ENCODE measurements around the gene RAD51B. TPM values are rescaled to one million over a fixed set of nuclear protein-coding genes. Genes with fewer than 3 reads are reported as not detected.

RAD51B gene
- total and polyA plus RNA-seq, 9 of the 15 experiments (the other 6 are each of a cell fraction or from before 2014, with no cell fraction given) = 8.5 to 17.3 (median 11.3) TPM

- 40% methylated on average over 8 of the region's 9 CpGs for WGBS (ENCODE audit: insufficient coverage, low coverage, missing lambda C conversion rate)
- no peak for FAIRE-seq
- intact Hi-C loops (cut with micrococcal nuclease) = no loop called here
Measured at GRCh38 chr14:68654471-68654941, 834.9 kb downstream of the RAD51B start.

More at GRCh38 chr14:68654471-68654941, 834.9 kb downstream of the RAD51B start:
- H3K79me2 ChIP-seq (ENCODE audit: control insufficient read depth, insufficient read depth, low read length) = no peaks in the 10 kb centered on the region
- no peaks in the 10 kb centered on the region for H3K9me3 ChIP-seq (replicated peaks; ENCODE audit: control insufficient read depth, insufficient read depth, low read depth, low read length)
- H3K27ac ChIP-seq (ENCODE audit: extremely low read depth, low read depth, low read length) = no peak overlapping the region
- no peaks in the 10 kb centered on the region for H3K36me3 ChIP-seq (ENCODE audit: control insufficient read depth, insufficient read depth, low read length)
- no peaks in the 10 kb centered on the region for H3K27me3 ChIP-seq (ENCODE audit: control insufficient read depth in 2 of 2, insufficient read depth in 2 of 2, low read length in 2 of 2)
- H3K4me1 ChIP-seq (replicated peaks in 1 of 2; ENCODE audit: control insufficient read depth in 2 of 2, insufficient read depth in 2 of 2, low read length in 2 of 2) = peaks cover 11 to 26% of the 10 kb centered on the region in 2 experiments
- in situ Hi-C loops (cut with MboI) = no loop called here
- no peak overlapping the region for H3K4me2 ChIP-seq (ENCODE audit: insufficient read depth, low read length)
- H2AFZ ChIP-seq (ENCODE audit: low read depth, low read length) = no peak overlapping the region
- no peak overlapping the region for H3K4me3 ChIP-seq
- H4K20me1 ChIP-seq (replicated peaks; ENCODE audit: control insufficient read depth, insufficient read depth, low read length) = no peaks in the 10 kb centered on the region
- no TSS peak for BruUV-seq (replicated peaks)
- CTCF ChIA-PET (ENCODE audit: low intra/inter-chr PET ratio) = no interaction called here
- POLR2A ChIA-PET = no interaction called here
- ATAC-seq (no peak), DNase-seq (ENCODE audit: extremely low read depth in 1 of 4, low spot score in 3 of 4) (no peak)
- H3K9ac ChIP-seq (ENCODE audit: insufficient read depth in 1 of 2, low read depth in 2 of 2, low read length in 2 of 2) = no peak overlapping the region
- TF ChIP-seq ZNF277 (CRISPR knock-in tag; IDR thresholded peaks at IDR 0.05; ENCODE audit: borderline replicate concordance) = no peak
- TF ChIP-seq RUNX1 (IDR thresholded peaks at IDR 0.05; ENCODE audit: low read depth) = no peak
- TF ChIP-seq ZBTB11 (CRISPR knock-in tag; IDR thresholded peaks at IDR 0.05) = no peak
- no peak for TF ChIP-seq STAT6 (CRISPR knock-in tag; IDR thresholded peaks at IDR 0.05)
- no peak for TF ChIP-seq DIDO1 (tag; IDR thresholded peaks at IDR 0.05; ENCODE audit: low read depth)
- no peak for TF ChIP-seq MBD2 (IDR thresholded peaks at IDR 0.05; ENCODE audit: borderline replicate concordance, low read depth)
- TF ChIP-seq POLR2G (IDR thresholded peaks at IDR 0.05; ENCODE audit: low read depth, low read length) = no peak
- TF ChIP-seq SMARCB1 (IDR thresholded peaks at IDR 0.05; ENCODE audit: insufficient read length, low read depth) = no peak
- no peak for TF ChIP-seq PHF21A (IDR thresholded peaks at IDR 0.05; ENCODE audit: borderline replicate concordance, low read depth)
- no peaks in the 10 kb centered on the region for H3K9me1 ChIP-seq (ENCODE audit: control insufficient read depth, insufficient read depth, low read length)

Measured in K562 (cell line).